ENCODE results near the gene PDCD1LG2. TPM values are rescaled to one million over a fixed set of nuclear protein-coding genes. Genes with fewer than 3 reads are reported as not detected.

Gene PDCD1LG2
- polyA plus RNA-seq, 1 experiment, result 31.5 TPM

- Histone ChIP-seq H3K4me3 (ENCODE audit: low read depth, low read length) (no peak overlapping the region), H3K9me3 (ENCODE audit: control insufficient read depth, insufficient read depth, low read length) (peaks cover 6% of the 10 kb centered on the region; the same call in 1 of the 2 replicates), H3K27ac (ENCODE audit: low read depth, low read length) (no peak overlapping the region), H3K27me3 (ENCODE audit: control insufficient read depth, insufficient read depth, low read length) (no peaks in the 10 kb centered on the region)
- POLR2A ChIA-PET, result no interaction called here
- DNase-seq (ENCODE audit: low read depth, low spot score), result no peak
- TF ChIP-seq CTCF (IDR thresholded peaks at IDR 0.05; ENCODE audit: low read depth, low read length), result no peak
- CTCF ChIA-PET, result no interaction called here
Observed at GRCh38 chr9:5516453-5517220, 6.3 kb downstream of the PDCD1LG2 start.

- Histone ChIP-seq H3K27ac (ENCODE audit: low read depth, low read length) (no peak overlapping the region), H3K27me3 (ENCODE audit: control insufficient read depth, insufficient read depth, low read length) (no peaks in the 10 kb centered on the region), H3K9me3 (ENCODE audit: control insufficient read depth, insufficient read depth, low read length) (peaks cover 6% of the 10 kb centered on the region; the same call in 1 of the 2 replicates), H3K4me3 (ENCODE audit: low read depth, low read length) (no peak overlapping the region)
- DNase-seq (ENCODE audit: low read depth, low spot score), result no peak
- ChIA-PET CTCF (no interaction called here), POLR2A (no interaction called here)
- no peak for TF ChIP-seq CTCF (IDR thresholded peaks at IDR 0.05; ENCODE audit: low read depth, low read length)
Observed at GRCh38 chr9:5518171-5518936, 8.0 kb downstream of the PDCD1LG2 start.

- TF ChIP-seq CTCF (IDR thresholded peaks at IDR 0.05; ENCODE audit: low read depth, low read length), result no peak
- DNase-seq (ENCODE audit: low read depth, low spot score), result no peak
- Histone ChIP-seq H3K27me3 (ENCODE audit: control insufficient read depth, insufficient read depth, low read length) (no peaks in the 10 kb centered on the region), H3K4me3 (ENCODE audit: low read depth, low read length) (no peak overlapping the region), H3K9me3 (ENCODE audit: control insufficient read depth, insufficient read depth, low read length) (peaks cover 6% of the 10 kb centered on the region; the same call in 1 of the 2 replicates), H3K27ac (ENCODE audit: low read depth, low read length) (peak overlapping the region; percentile 3)
- POLR2A ChIA-PET, result no interaction called here
- CTCF ChIA-PET, result no interaction called here
Observed at GRCh38 chr9:5518937-5519319, 8.6 kb downstream of the PDCD1LG2 start.

GRCh38 chr9:5524090-5524489 lies 13.8 kb downstream of the PDCD1LG2 start:
- TF ChIP-seq CTCF (IDR thresholded peaks at IDR 0.05; ENCODE audit: low read depth, low read length), result no peak
- H3K4me3 ChIP-seq (ENCODE audit: low read depth, low read length), result no peak overlapping the region
- no peaks in the 10 kb centered on the region for H3K27me3 ChIP-seq (ENCODE audit: control insufficient read depth, insufficient read depth, low read length)
- DNase-seq (ENCODE audit: low read depth, low spot score), result no peak
- ChIA-PET POLR2A (no interaction called here), CTCF (interaction anchor here (1.7 kb wide), 1 partner anchor 66 kb away, joined by 4 read pairs; no protein-coding TSS in a partner anchor)
- H3K27ac ChIP-seq (ENCODE audit: low read depth, low read length), result no peak overlapping the region
- no peaks in the 10 kb centered on the region for H3K9me3 ChIP-seq (ENCODE audit: control insufficient read depth, insufficient read depth, low read length)
